ENCODE results near the gene TRHDE.

DNA sequence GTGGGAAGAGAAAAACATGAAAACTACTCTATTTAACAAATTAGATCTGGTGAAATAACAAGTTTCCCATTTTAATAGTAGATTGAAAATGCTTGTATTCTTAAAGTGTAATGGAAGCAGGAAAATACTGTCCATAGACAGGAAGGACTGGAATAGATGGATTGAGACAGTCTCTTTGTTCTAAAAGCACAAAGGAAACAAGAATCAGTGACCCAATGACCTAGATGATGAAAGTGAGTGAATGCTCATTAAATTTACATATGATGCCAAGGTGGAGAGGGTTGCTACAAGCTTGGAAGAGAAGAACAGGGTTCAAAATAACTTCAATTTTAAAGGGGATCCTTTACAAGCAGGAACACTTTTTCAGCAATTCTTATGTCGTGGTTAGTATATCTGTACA is 233.1 kb downstream of the TRHDE start:
- TF ChIP-seq, protein P1, sequence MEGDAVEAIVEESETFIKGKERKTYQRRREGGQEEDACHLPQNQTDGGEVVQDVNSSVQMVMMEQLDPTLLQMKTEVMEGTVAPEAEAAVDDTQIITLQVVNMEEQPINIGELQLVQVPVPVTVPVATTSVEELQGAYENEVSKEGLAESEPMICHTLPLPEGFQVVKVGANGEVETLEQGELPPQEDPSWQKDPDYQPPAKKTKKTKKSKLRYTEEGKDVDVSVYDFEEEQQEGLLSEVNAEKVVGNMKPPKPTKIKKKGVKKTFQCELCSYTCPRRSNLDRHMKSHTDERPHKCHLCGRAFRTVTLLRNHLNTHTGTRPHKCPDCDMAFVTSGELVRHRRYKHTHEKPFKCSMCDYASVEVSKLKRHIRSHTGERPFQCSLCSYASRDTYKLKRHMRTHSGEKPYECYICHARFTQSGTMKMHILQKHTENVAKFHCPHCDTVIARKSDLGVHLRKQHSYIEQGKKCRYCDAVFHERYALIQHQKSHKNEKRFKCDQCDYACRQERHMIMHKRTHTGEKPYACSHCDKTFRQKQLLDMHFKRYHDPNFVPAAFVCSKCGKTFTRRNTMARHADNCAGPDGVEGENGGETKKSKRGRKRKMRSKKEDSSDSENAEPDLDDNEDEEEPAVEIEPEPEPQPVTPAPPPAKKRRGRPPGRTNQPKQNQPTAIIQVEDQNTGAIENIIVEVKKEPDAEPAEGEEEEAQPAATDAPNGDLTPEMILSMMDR (IDR thresholded peaks at IDR 0.05): no peak
- TF ChIP-seq, protein P2, sequence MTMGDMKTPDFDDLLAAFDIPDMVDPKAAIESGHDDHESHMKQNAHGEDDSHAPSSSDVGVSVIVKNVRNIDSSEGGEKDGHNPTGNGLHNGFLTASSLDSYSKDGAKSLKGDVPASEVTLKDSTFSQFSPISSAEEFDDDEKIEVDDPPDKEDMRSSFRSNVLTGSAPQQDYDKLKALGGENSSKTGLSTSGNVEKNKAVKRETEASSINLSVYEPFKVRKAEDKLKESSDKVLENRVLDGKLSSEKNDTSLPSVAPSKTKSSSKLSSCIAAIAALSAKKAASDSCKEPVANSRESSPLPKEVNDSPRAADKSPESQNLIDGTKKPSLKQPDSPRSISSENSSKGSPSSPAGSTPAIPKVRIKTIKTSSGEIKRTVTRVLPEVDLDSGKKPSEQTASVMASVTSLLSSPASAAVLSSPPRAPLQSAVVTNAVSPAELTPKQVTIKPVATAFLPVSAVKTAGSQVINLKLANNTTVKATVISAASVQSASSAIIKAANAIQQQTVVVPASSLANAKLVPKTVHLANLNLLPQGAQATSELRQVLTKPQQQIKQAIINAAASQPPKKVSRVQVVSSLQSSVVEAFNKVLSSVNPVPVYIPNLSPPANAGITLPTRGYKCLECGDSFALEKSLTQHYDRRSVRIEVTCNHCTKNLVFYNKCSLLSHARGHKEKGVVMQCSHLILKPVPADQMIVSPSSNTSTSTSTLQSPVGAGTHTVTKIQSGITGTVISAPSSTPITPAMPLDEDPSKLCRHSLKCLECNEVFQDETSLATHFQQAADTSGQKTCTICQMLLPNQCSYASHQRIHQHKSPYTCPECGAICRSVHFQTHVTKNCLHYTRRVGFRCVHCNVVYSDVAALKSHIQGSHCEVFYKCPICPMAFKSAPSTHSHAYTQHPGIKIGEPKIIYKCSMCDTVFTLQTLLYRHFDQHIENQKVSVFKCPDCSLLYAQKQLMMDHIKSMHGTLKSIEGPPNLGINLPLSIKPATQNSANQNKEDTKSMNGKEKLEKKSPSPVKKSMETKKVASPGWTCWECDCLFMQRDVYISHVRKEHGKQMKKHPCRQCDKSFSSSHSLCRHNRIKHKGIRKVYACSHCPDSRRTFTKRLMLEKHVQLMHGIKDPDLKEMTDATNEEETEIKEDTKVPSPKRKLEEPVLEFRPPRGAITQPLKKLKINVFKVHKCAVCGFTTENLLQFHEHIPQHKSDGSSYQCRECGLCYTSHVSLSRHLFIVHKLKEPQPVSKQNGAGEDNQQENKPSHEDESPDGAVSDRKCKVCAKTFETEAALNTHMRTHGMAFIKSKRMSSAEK (CRISPR knock-in tag; IDR thresholded peaks at IDR 0.05; ENCODE audit: borderline replicate concordance): no peak
- TF ChIP-seq, protein P3, sequence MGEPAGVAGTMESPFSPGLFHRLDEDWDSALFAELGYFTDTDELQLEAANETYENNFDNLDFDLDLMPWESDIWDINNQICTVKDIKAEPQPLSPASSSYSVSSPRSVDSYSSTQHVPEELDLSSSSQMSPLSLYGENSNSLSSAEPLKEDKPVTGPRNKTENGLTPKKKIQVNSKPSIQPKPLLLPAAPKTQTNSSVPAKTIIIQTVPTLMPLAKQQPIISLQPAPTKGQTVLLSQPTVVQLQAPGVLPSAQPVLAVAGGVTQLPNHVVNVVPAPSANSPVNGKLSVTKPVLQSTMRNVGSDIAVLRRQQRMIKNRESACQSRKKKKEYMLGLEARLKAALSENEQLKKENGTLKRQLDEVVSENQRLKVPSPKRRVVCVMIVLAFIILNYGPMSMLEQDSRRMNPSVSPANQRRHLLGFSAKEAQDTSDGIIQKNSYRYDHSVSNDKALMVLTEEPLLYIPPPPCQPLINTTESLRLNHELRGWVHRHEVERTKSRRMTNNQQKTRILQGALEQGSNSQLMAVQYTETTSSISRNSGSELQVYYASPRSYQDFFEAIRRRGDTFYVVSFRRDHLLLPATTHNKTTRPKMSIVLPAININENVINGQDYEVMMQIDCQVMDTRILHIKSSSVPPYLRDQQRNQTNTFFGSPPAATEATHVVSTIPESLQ (CRISPR knock-in tag; IDR thresholded peaks at IDR 0.05): no peak
- no peak for TF ChIP-seq GABPB1 (CRISPR knock-in tag; IDR thresholded peaks at IDR 0.05)
- no peak for TF ChIP-seq ETV6 (CRISPR knock-in tag; IDR thresholded peaks at IDR 0.05)
- no peak for TF ChIP-seq ZNF416 (CRISPR knock-in tag; IDR thresholded peaks at IDR 0.05)
- no peak for TF ChIP-seq NFATC4 (CRISPR knock-in tag; IDR thresholded peaks at IDR 0.05)
- TF ChIP-seq, protein P4, sequence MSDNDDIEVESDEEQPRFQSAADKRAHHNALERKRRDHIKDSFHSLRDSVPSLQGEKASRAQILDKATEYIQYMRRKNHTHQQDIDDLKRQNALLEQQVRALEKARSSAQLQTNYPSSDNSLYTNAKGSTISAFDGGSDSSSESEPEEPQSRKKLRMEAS (CRISPR knock-in tag; IDR thresholded peaks at IDR 0.05): no peak
- TF ChIP-seq OVOL2 (CRISPR knock-in tag; IDR thresholded peaks at IDR 0.05; ENCODE audit: borderline replicate concordance): no peak
- TF ChIP-seq SMAD3 (CRISPR knock-in tag; IDR thresholded peaks at IDR 0.05; ENCODE audit: borderline replicate concordance): no peak
- TF ChIP-seq, protein P5, sequence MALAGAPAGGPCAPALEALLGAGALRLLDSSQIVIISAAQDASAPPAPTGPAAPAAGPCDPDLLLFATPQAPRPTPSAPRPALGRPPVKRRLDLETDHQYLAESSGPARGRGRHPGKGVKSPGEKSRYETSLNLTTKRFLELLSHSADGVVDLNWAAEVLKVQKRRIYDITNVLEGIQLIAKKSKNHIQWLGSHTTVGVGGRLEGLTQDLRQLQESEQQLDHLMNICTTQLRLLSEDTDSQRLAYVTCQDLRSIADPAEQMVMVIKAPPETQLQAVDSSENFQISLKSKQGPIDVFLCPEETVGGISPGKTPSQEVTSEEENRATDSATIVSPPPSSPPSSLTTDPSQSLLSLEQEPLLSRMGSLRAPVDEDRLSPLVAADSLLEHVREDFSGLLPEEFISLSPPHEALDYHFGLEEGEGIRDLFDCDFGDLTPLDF (CRISPR knock-in tag; IDR thresholded peaks at IDR 0.05): no peak
- no peak for TF ChIP-seq CREB1 (CRISPR knock-in tag; IDR thresholded peaks at IDR 0.05)
- TF ChIP-seq FOXP1 (CRISPR knock-in tag; IDR thresholded peaks at IDR 0.05; ENCODE audit: borderline replicate concordance): no peak
